GM18505 (cell line): ENCODE data around the gene PSMD3.
"Not testable (repeated sequence)": the region's sequence is repeated elsewhere in the genome, so short reads cannot be mapped to it uniquely, and the experiment has no call there.

Source experiments
- ATAC-seq: cut with Tn5 transposase; IDR thresholded peaks from one replicate; pipeline ENCODE4 v1.9.1; 2021; ENCODE audit not compliant: unreplicated experiment
- POLR2A ChIP-seq: IDR thresholded peaks from 4 replicates; pipeline ENCODE4 v1.6.1; 2011; ENCODE audit warnings: borderline replicate concordance; ENCODE audit not compliant: insufficient read depth, insufficient read length; ENCODE audit errors: extremely low read depth

Gene PSMD3

GRCh38 chr17:39980351-39981206 lies at the start of gene PSMD3:
TSS of gene PSMD3 (plus strand) at chr17:39980807. CDS start at chr17:39980971, 164 bp downstream.
- peak; percentile 83 for ATAC-seq
- TF ChIP-seq POLR2A, result peak; percentile 80

GRCh38 chr17:39933912-39934311 lies 46.7 kb upstream of the PSMD3 start:
- TF ChIP-seq POLR2A, result no peak
- ATAC-seq, result no peak

- TF ChIP-seq POLR2A, result no peak
- no peak for ATAC-seq
Measured at GRCh38 chr17:39934324-39934723, 46.3 kb upstream of the PSMD3 start.

- ATAC-seq, result no peak
- no peak for TF ChIP-seq POLR2A
Measured at GRCh38 chr17:39935909-39936308, 44.7 kb upstream of the PSMD3 start.

GRCh38 chr17:39937447-39937846 lies 43.2 kb upstream of the PSMD3 start:
- TF ChIP-seq POLR2A, result no peak

GRCh38 chr17:39938140-39938869 lies 42.3 kb upstream of the PSMD3 start:
- TF ChIP-seq POLR2A, result no peak
- ATAC-seq, result no peak

More at GRCh38 chr17:39937447-39937846, 43.2 kb upstream of the PSMD3 start:
- no peak for ATAC-seq

GRCh38 chr17:39939106-39939505 lies 41.5 kb upstream of the PSMD3 start:
- no peak for TF ChIP-seq POLR2A
- ATAC-seq, result no peak

- TF ChIP-seq POLR2A, result no peak
Measured at GRCh38 chr17:39939588-39940419, 40.8 kb upstream of the PSMD3 start.

GRCh38 chr17:39943702-39944392 lies 36.8 kb upstream of the PSMD3 start:
- no peak for TF ChIP-seq POLR2A
- ATAC-seq, result no peak

More at GRCh38 chr17:39939588-39940419, 40.8 kb upstream of the PSMD3 start:
- no peak for ATAC-seq

GRCh38 chr17:39944393-39944711 lies 36.3 kb upstream of the PSMD3 start:
- no peak for ATAC-seq
- TF ChIP-seq POLR2A, result no peak

- no peak for TF ChIP-seq POLR2A
- no peak for ATAC-seq
Measured at GRCh38 chr17:39946551-39947330, 33.9 kb upstream of the PSMD3 start.

GRCh38 chr17:39948489-39948828 lies 32.1 kb upstream of the PSMD3 start:
- ATAC-seq, result not testable (repeated sequence)

GRCh38 chr17:39949028-39949427 lies 31.6 kb upstream of the PSMD3 start:
- TF ChIP-seq POLR2A, result no peak
- ATAC-seq, result no peak

GRCh38 chr17:39950871-39951348 lies 29.7 kb upstream of the PSMD3 start:
- no peak for TF ChIP-seq POLR2A

More at GRCh38 chr17:39950871-39951348, 29.7 kb upstream of the PSMD3 start:
- no peak for ATAC-seq
